Nephron progenitor cell (in vitro differentiated cells): ENCODE measurements around the gene CLDN9.

Experiments used
- DNase-seq: peaks from one replicate; pipeline ENCODE4 v3.0.0; 2021
- H3K27ac Mint-ChIP-seq: 2 replicates; pipeline ENCODE4 v1.8.0; 2021; ENCODE audit warnings: mild to moderate bottlenecking, moderate library complexity, mixed read lengths
- H3K27me3 Mint-ChIP-seq: 2 replicates; pipeline ENCODE4 v1.8.0; 2021; ENCODE audit warnings: mild to moderate bottlenecking, low read depth, mixed read lengths; ENCODE audit not compliant: poor library complexity
- H3K36me3 Mint-ChIP-seq: 2 replicates; pipeline ENCODE4 v1.8.0; 2021; ENCODE audit warnings: low read depth, mixed read lengths
- H3K4me1 Mint-ChIP-seq: 2 replicates; pipeline ENCODE4 v1.8.0; 2021; ENCODE audit warnings: mixed read lengths
- H3K4me3 Mint-ChIP-seq: 2 replicates; pipeline ENCODE4 v1.8.0; 2021; ENCODE audit warnings: mild to moderate bottlenecking, moderate library complexity, mixed read lengths
- H3K9me3 Mint-ChIP-seq: 2 replicates; pipeline ENCODE4 v1.8.0; 2021; ENCODE audit warnings: mild to moderate bottlenecking, moderate library complexity, mixed read lengths
- CTCF ChIP-seq: fragments of 200-600 bp; sonication (generic); IDR thresholded peaks from 2 replicates; pipeline ENCODE4 v1.5.0; 2021; ENCODE audit warnings: antibody characterized with exemption

Gene CLDN9

GRCh38 chr16:3020247-3020603 lies 7.5 kb downstream of the CLDN9 start, which contains the start of gene TNFRSF12A:
Gene TNFRSF12A, plus strand, starts transcription at chr16:3020368. Its CDS starts 30 bp downstream, at chr16:3020398.
- DNase-seq, result peak; percentile 77
- peaks cover 53% of the 10 kb centered on the region for H3K4me1 Mint-ChIP-seq
- peaks cover 8% of the 10 kb centered on the region for H3K27me3 Mint-ChIP-seq
- no peaks in the 10 kb centered on the region for H3K9me3 Mint-ChIP-seq
- H3K36me3 Mint-ChIP-seq, result peaks cover 4% of the 10 kb centered on the region
- TF ChIP-seq CTCF, result no peak
- peak within 1 kb of the TSS; percentile 94 for H3K27ac Mint-ChIP-seq
- H3K4me3 Mint-ChIP-seq, result peak within 1 kb of the TSS; percentile 87

GRCh38 chr16:3020604-3021448 lies 8.1 kb downstream of the CLDN9 start:
- Mint-ChIP-seq H3K36me3 (peaks cover 4% of the 10 kb centered on the region), H3K27ac (peak overlapping the region; percentile 94), H3K27me3 (peaks cover 9% of the 10 kb centered on the region), H3K4me1 (peaks cover 53% of the 10 kb centered on the region), H3K9me3 (no peaks in the 10 kb centered on the region), H3K4me3 (peak overlapping the region; percentile 87)
- no peak for TF ChIP-seq CTCF
- peak; percentile 85 for DNase-seq

- H3K4me3 Mint-ChIP-seq, result peak overlapping the region; percentile 87
- H3K36me3 Mint-ChIP-seq, result peaks cover 12% of the 10 kb centered on the region
- H3K27ac Mint-ChIP-seq, result peak overlapping the region; percentile 94
- no peak for TF ChIP-seq CTCF
- DNase-seq, result peak; percentile 90
- H3K4me1 Mint-ChIP-seq, result peaks cover 53% of the 10 kb centered on the region
- no peaks in the 10 kb centered on the region for H3K9me3 Mint-ChIP-seq
- peaks cover 10% of the 10 kb centered on the region for H3K27me3 Mint-ChIP-seq
Observed at GRCh38 chr16:3021449-3022207, 8.9 kb downstream of the CLDN9 start.

- Mint-ChIP-seq H3K4me3 (peak overlapping the region; percentile 87), H3K36me3 (peaks cover 18% of the 10 kb centered on the region), H3K27me3 (peaks cover 4% of the 10 kb centered on the region), H3K9me3 (no peaks in the 10 kb centered on the region), H3K27ac (peak overlapping the region; percentile 94), H3K4me1 (peaks cover 49% of the 10 kb centered on the region)
- TF ChIP-seq CTCF, result no peak
- DNase-seq, result peak; percentile 67
Observed at GRCh38 chr16:3022208-3022683, 9.5 kb downstream of the CLDN9 start.

GRCh38 chr16:3022684-3023414 lies 10.1 kb downstream of the CLDN9 start:
- TF ChIP-seq CTCF, result no peak
- Mint-ChIP-seq H3K4me1 (peaks cover 47% of the 10 kb centered on the region), H3K36me3 (peaks cover 23% of the 10 kb centered on the region), H3K27me3 (peaks cover 2% of the 10 kb centered on the region), H3K4me3 (peak overlapping the region; percentile 87), H3K9me3 (no peaks in the 10 kb centered on the region), H3K27ac (peak overlapping the region; percentile 85)
- DNase-seq, result no peak
